H9 (cell line): ENCODE results near the gene SLC19A1. TPM values are rescaled to one million over a fixed set of nuclear protein-coding genes. Genes with fewer than 3 reads are reported as not detected.
A peak's percentile ranks its signal among the peaks of the same experiment; 100 is the strongest.

Source experiments
- DNase-seq: peaks from one replicate; pipeline ENCODE4 v3.0.0-alpha.2; 2017
- H2AFZ ChIP-seq: one replicate; pipeline ENCODE4 v1.6.1; 2013; ENCODE audit warnings: mild to moderate bottlenecking, low read length, control low read depth, moderate library complexity
- H2AK5ac ChIP-seq: 2 replicates; pipeline ENCODE4 v1.6.1; 2013; ENCODE audit warnings: low read length, control low read depth, mixed read lengths; ENCODE audit not compliant: insufficient read length
- H2BK120ac ChIP-seq: one replicate; pipeline ENCODE4 v1.6.1; 2013; ENCODE audit warnings: low read depth, mild to moderate bottlenecking, low read length, control low read depth, inconsistent platforms; ENCODE audit not compliant: poor library complexity, severe bottlenecking
- H2BK12ac ChIP-seq: 2 replicates; pipeline ENCODE4 v1.6.1; 2013; ENCODE audit warnings: low read length, control low read depth, mixed read lengths, low read depth; ENCODE audit not compliant: insufficient read length
- H2BK15ac ChIP-seq: 2 replicates; pipeline ENCODE4 v1.6.1; 2013; ENCODE audit warnings: low read depth, low read length, control low read depth
- H2BK20ac ChIP-seq: one replicate; pipeline ENCODE4 v1.6.1; 2013; ENCODE audit warnings: low read depth, mild to moderate bottlenecking, low read length, control low read depth, inconsistent platforms; ENCODE audit not compliant: poor library complexity, severe bottlenecking
- H2BK5ac ChIP-seq: 2 replicates; pipeline ENCODE4 v1.6.1; 2013; ENCODE audit warnings: low read length, control low read depth, mixed read lengths; ENCODE audit not compliant: insufficient read length
- H3K14ac ChIP-seq: 2 replicates; pipeline ENCODE4 v1.6.1; 2013; ENCODE audit warnings: low read length, control low read depth; ENCODE audit not compliant: insufficient read depth
- H3K18ac ChIP-seq: 2 replicates; pipeline ENCODE4 v1.6.1; 2013; ENCODE audit warnings: low read depth, mild to moderate bottlenecking, mixed read lengths, low read length, control low read depth; ENCODE audit not compliant: insufficient read length
- H3K23ac ChIP-seq: 2 replicates; pipeline ENCODE4 v1.6.1; 2013; ENCODE audit warnings: low read length, control low read depth, mixed read lengths, low read depth; ENCODE audit not compliant: insufficient read length
- H3K23me2 ChIP-seq: 2 replicates; pipeline ENCODE4 v1.6.1; 2013; ENCODE audit warnings: low read depth, mild to moderate bottlenecking, mixed read lengths, low read length, control low read depth; ENCODE audit not compliant: insufficient read length, poor library complexity, severe bottlenecking
- H3K27ac ChIP-seq: 2 replicates; pipeline ENCODE4 v1.5.1; 2013; ENCODE audit warnings: low read length, control low read depth, mixed read lengths, low read depth; ENCODE audit not compliant: insufficient read length
- H3K27me3 ChIP-seq: 2 replicates; pipeline ENCODE4 v1.6.1; 2013; ENCODE audit warnings: low read length, control low read depth, inconsistent platforms; ENCODE audit not compliant: insufficient read depth
- H3K4ac ChIP-seq: 2 replicates; pipeline ENCODE4 v1.6.1; 2013; ENCODE audit warnings: low read depth, mild to moderate bottlenecking, control low read depth, inconsistent platforms, low read length, moderate library complexity
- H3K4me1 ChIP-seq: 2 replicates; pipeline ENCODE4 v1.6.1; 2013; ENCODE audit warnings: low read length, control low read depth, inconsistent platforms; ENCODE audit not compliant: insufficient read depth
- H3K4me2 ChIP-seq: 2 replicates; pipeline ENCODE4 v1.6.1; 2013; ENCODE audit warnings: low read length, control low read depth, mixed read lengths; ENCODE audit not compliant: insufficient read length, insufficient read depth
- H3K56ac ChIP-seq: 2 replicates; pipeline ENCODE4 v1.6.1; 2013; ENCODE audit warnings: low read depth, mild to moderate bottlenecking, mixed read lengths, low read length, control low read depth; ENCODE audit not compliant: insufficient read length
- H3K79me1 ChIP-seq: 2 replicates; pipeline ENCODE4 v1.6.1; 2013; ENCODE audit warnings: low read depth, mild to moderate bottlenecking, moderate library complexity, low read length, control low read depth, inconsistent platforms; ENCODE audit not compliant: insufficient read depth, poor library complexity, severe bottlenecking
- H3K79me2 ChIP-seq: 2 replicates; pipeline ENCODE4 v1.6.1; 2013; ENCODE audit warnings: low read length, control low read depth, inconsistent platforms; ENCODE audit not compliant: insufficient read depth
- H3K9ac ChIP-seq: 2 replicates; pipeline ENCODE4 v1.6.1; 2013; ENCODE audit warnings: low read length, control low read depth, mixed read lengths; ENCODE audit not compliant: insufficient read length; ENCODE audit errors: extremely low read depth
- H3K9me3 ChIP-seq: one replicate; pipeline ENCODE4 v1.6.1; 2013; ENCODE audit warnings: low read depth, low read length, inconsistent platforms; ENCODE audit not compliant: control insufficient read depth
- H3T11ph ChIP-seq: one replicate; pipeline ENCODE4 v1.6.1; 2013; ENCODE audit warnings: mild to moderate bottlenecking, low read length, control low read depth, inconsistent platforms
- H4K20me1 ChIP-seq: one replicate; pipeline ENCODE4 v1.6.1; 2013; ENCODE audit not compliant: control insufficient read depth, insufficient read length, insufficient read depth
- H4K5ac ChIP-seq: 2 replicates; pipeline ENCODE4 v1.6.1; 2013; ENCODE audit warnings: low read depth, mild to moderate bottlenecking, mixed read lengths, low read length, control low read depth; ENCODE audit not compliant: insufficient read length
- H4K8ac ChIP-seq: replicated peaks from 2 replicates; pipeline ENCODE4 v1.6.1; 2013; ENCODE audit warnings: low read length, control low read depth, mixed read lengths, low read depth; ENCODE audit not compliant: insufficient read length
- H4K91ac ChIP-seq: 2 replicates; pipeline ENCODE4 v1.6.1; 2013; ENCODE audit warnings: low read depth, mild to moderate bottlenecking, moderate library complexity, mixed read lengths, low read length, control low read depth; ENCODE audit not compliant: insufficient read length
- H3K27ac Mint-ChIP-seq, 3 experiments: 2 replicates in 2 of 3; 3 replicates in 1 of 3; pipeline ENCODE4 v1.8.0; 2020 to 2021; ENCODE audit warnings: mixed read lengths in 3 of 3, mild to moderate bottlenecking in 1 of 3, moderate library complexity in 1 of 3
- H3K27me3 Mint-ChIP-seq: 2 replicates; pipeline ENCODE4 v1.8.0; 2021; ENCODE audit warnings: low read depth, mild to moderate bottlenecking, moderate library complexity, mixed read lengths
- H3K36me3 Mint-ChIP-seq, 3 experiments: 2 replicates in 2 of 3; 3 replicates in 1 of 3; pipeline ENCODE4 v1.8.0; 2020 to 2021; ENCODE audit warnings: low read depth in 3 of 3, mixed read lengths in 3 of 3; ENCODE audit not compliant: insufficient read depth in 1 of 3
- H3K4me1 Mint-ChIP-seq, 2 experiments: 2 replicates each; pipeline ENCODE4 v1.8.0; 2020; ENCODE audit warnings: mixed read lengths in 2 of 2
- H3K4me3 Mint-ChIP-seq, 2 experiments: 2 replicates in 1 of 2; 3 replicates in 1 of 2; pipeline ENCODE4 v1.8.0; 2020 to 2021; ENCODE audit warnings: mild to moderate bottlenecking in 2 of 2, mixed read lengths in 2 of 2, moderate library complexity in 1 of 2
- H3K9me3 Mint-ChIP-seq, 2 experiments: 2 replicates in 1 of 2; 3 replicates in 1 of 2; pipeline ENCODE4 v1.8.0; 2020; ENCODE audit warnings: mild to moderate bottlenecking in 2 of 2, mixed read lengths in 2 of 2, moderate library complexity in 1 of 2
- WGBS: extraction: QIAGEN DNeasy Blood & Tissue Kit; methylation state at CpG from one replicate; pipeline ENCODE4 v1.1.7; 2013; ENCODE audit warnings: missing lambda C conversion rate, low lambda C conversion rate, mixed read lengths; ENCODE audit not compliant: insufficient read length; ENCODE audit errors: extremely low coverage; 5-methylcytosine and 5-hydroxymethylcytosine counted together
- total RNA-seq: library from RNA; stranded (reverse); gene quantifications from 2 replicates; pipeline ENCODE4 v1.2.1, GENCODE V29; 2021
- TF ChIP-seq, protein P1 (sequence below): fragments of 200-600 bp; sonication (generic); conservative IDR thresholded peaks from 3 replicates; pipeline ENCODE4 v1.8.0; 2021; ENCODE audit warnings: antibody characterized with exemption, mild to moderate bottlenecking

Gene SLC19A1
- total RNA-seq, 1 experiment from 2014 or later = 32.4 TPM

DNA sequence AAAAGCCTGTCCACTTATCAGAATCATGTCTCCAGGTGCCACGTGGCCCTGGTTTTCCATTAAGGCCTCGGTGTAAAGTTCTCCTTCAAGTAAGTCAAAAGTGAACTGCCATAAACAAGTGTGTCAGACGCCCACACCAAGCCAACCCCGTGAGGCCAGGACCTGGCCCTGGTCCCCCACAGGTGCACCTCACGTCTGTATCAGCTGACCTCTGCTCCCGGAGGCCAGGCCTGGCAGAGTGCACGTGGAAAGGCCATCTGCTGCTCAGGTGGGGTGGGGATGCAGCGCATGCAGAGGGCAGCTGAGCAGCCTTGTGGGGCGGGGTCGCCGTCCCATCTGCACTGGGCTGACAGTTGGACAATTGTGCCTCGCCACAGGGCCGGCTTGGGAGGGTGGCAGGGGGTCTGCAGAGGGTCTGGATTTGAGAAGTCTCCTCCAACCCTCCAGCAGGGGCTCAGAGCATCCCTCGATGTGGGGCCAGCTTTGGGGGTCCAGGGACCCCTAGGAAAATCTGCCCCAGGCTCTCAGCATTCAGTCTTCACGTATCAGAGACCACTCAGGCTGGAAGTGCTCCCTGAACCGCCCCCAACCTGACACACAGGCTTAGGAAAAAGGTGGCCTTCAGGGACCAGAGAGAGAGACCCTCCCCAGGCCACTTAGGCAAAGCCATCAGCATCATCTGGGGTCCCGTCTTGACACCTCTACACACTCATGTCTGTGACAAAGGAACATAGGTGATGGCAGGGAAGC lies 3.0 kb downstream of the SLC19A1 start:
- Histone ChIP-seq H4K5ac (no peak overlapping the region), H3K79me2 (peaks cover 6% of the 10 kb centered on the region; the same call in 1 of the 2 replicates), H3T11ph (no peak overlapping the region), H3K79me1 (no peaks in the 10 kb centered on the region), H3K18ac (no peak overlapping the region), H2BK5ac (no peak overlapping the region), H3K9me3 (no peaks in the 10 kb centered on the region), H2BK120ac (no peak overlapping the region), H3K27ac (no peak overlapping the region), H3K9ac (no peak overlapping the region), H3K4me2 (no peak overlapping the region), H2BK15ac (no peak overlapping the region), H3K4me1 (no peaks in the 10 kb centered on the region), H4K8ac (no peak overlapping the region), H2BK20ac (no peak overlapping the region), H2BK12ac (no peak overlapping the region), H2AK5ac (no peak overlapping the region), H3K14ac (no peak overlapping the region), H3K56ac (no peak overlapping the region), H4K91ac (no peak overlapping the region), H4K20me1 (no peaks in the 10 kb centered on the region), H3K23ac (no peak overlapping the region), H2AFZ (no peak overlapping the region), H3K27me3 (no peaks in the 10 kb centered on the region), H3K4ac (no peak overlapping the region), H3K23me2 (peaks cover 5% of the 10 kb centered on the region)
- WGBS = no CpG with 5 or more reads among the region's 17 CpGs
- TF ChIP-seq, protein P1, sequence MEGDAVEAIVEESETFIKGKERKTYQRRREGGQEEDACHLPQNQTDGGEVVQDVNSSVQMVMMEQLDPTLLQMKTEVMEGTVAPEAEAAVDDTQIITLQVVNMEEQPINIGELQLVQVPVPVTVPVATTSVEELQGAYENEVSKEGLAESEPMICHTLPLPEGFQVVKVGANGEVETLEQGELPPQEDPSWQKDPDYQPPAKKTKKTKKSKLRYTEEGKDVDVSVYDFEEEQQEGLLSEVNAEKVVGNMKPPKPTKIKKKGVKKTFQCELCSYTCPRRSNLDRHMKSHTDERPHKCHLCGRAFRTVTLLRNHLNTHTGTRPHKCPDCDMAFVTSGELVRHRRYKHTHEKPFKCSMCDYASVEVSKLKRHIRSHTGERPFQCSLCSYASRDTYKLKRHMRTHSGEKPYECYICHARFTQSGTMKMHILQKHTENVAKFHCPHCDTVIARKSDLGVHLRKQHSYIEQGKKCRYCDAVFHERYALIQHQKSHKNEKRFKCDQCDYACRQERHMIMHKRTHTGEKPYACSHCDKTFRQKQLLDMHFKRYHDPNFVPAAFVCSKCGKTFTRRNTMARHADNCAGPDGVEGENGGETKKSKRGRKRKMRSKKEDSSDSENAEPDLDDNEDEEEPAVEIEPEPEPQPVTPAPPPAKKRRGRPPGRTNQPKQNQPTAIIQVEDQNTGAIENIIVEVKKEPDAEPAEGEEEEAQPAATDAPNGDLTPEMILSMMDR = no peak
- Mint-ChIP-seq H3K9me3 (no peaks in the 10 kb centered on the region), H3K4me1 (peaks cover 7 to 8% of the 10 kb centered on the region in 2 experiments), H3K27me3 (no peaks in the 10 kb centered on the region), H3K4me3 (no peak overlapping the region; a peak in 2 of 5 replicates), H3K36me3 (peaks cover 0 to 8% (median 6%) of the 10 kb centered on the region in 3 experiments; a peak in 6 of 7 replicates), H3K27ac (no peak overlapping the region)
- peak; percentile 25 for DNase-seq
